ENCODE measurements around the gene INPP5E.

INPP5E gene

GRCh38 chr9:136393531-136393930 is 46.1 kb downstream of the INPP5E start:
- no peaks in the 10 kb centered on the region for H3K9me3 Mint-ChIP-seq
- ATAC-seq (ENCODE audit: low read depth) (no peak), DNase-seq (ENCODE audit: low spot score in 2 of 2) (no peak)
- no peaks in the 10 kb centered on the region for H3K27me3 Mint-ChIP-seq
- no peak overlapping the region for H3K4me3 Mint-ChIP-seq
- no peaks in the 10 kb centered on the region for H3K4me1 Mint-ChIP-seq
- peaks cover 15% of the 10 kb centered on the region for H3K36me3 Mint-ChIP-seq
- H3K27ac Mint-ChIP-seq = no peak overlapping the region

- H3K4me1 Mint-ChIP-seq = no peaks in the 10 kb centered on the region
- no peak overlapping the region for H3K27ac Mint-ChIP-seq
- ATAC-seq (ENCODE audit: low read depth) = no peak
- H3K27me3 Mint-ChIP-seq = no peaks in the 10 kb centered on the region
- DNase-seq (ENCODE audit: low spot score in 2 of 2) = no peak
- peaks cover 15% of the 10 kb centered on the region for H3K36me3 Mint-ChIP-seq
- H3K4me3 Mint-ChIP-seq = no peak overlapping the region
- no peaks in the 10 kb centered on the region for H3K9me3 Mint-ChIP-seq
Observed at GRCh38 chr9:136392538-136393449, 46.9 kb downstream of the INPP5E start.

- Mint-ChIP-seq H3K27ac (no peak overlapping the region), H3K4me3 (no peak overlapping the region), H3K27me3 (no peaks in the 10 kb centered on the region), H3K36me3 (peaks cover 17% of the 10 kb centered on the region), H3K4me1 (no peaks in the 10 kb centered on the region), H3K9me3 (no peaks in the 10 kb centered on the region)
- DNase-seq (ENCODE audit: low spot score in 2 of 2) (no peak), ATAC-seq (ENCODE audit: low read depth) (no peak)
Observed at GRCh38 chr9:136391737-136392537, 47.7 kb downstream of the INPP5E start.

GRCh38 chr9:136389396-136389795 is 50.2 kb downstream of the INPP5E start:
- no peak overlapping the region for H3K4me3 Mint-ChIP-seq
- peaks cover 23% of the 10 kb centered on the region for H3K36me3 Mint-ChIP-seq
- no peaks in the 10 kb centered on the region for H3K9me3 Mint-ChIP-seq
- no peak overlapping the region for H3K27ac Mint-ChIP-seq
- DNase-seq (ENCODE audit: low spot score in 2 of 2) (no peak), ATAC-seq (ENCODE audit: low read depth) (no peak)
- H3K4me1 Mint-ChIP-seq = no peaks in the 10 kb centered on the region
- no peaks in the 10 kb centered on the region for H3K27me3 Mint-ChIP-seq

GRCh38 chr9:136387217-136387616 is 52.4 kb downstream of the INPP5E start:
- Mint-ChIP-seq H3K4me1 (no peaks in the 10 kb centered on the region), H3K27me3 (no peaks in the 10 kb centered on the region), H3K9me3 (no peaks in the 10 kb centered on the region), H3K27ac (no peak overlapping the region), H3K4me3 (no peak overlapping the region), H3K36me3 (peaks cover 24% of the 10 kb centered on the region)
- ATAC-seq (ENCODE audit: low read depth) = no peak
- no peak for DNase-seq (ENCODE audit: low spot score in 2 of 2)

- H3K36me3 Mint-ChIP-seq = peaks cover 17% of the 10 kb centered on the region
- H3K27ac Mint-ChIP-seq = no peak overlapping the region
- no peak overlapping the region for H3K4me3 Mint-ChIP-seq
- no peaks in the 10 kb centered on the region for H3K9me3 Mint-ChIP-seq
- no peaks in the 10 kb centered on the region for H3K4me1 Mint-ChIP-seq
- no peaks in the 10 kb centered on the region for H3K27me3 Mint-ChIP-seq
- ATAC-seq (ENCODE audit: low read depth) (no peak), DNase-seq (ENCODE audit: low spot score in 2 of 2) (no peak)
Observed at GRCh38 chr9:136386018-136386417, 53.6 kb downstream of the INPP5E start.

GRCh38 chr9:136385015-136385414 is 54.6 kb downstream of the INPP5E start:
- H3K9me3 Mint-ChIP-seq = no peaks in the 10 kb centered on the region
- no peak for ATAC-seq (ENCODE audit: low read depth)
- no peak overlapping the region for H3K27ac Mint-ChIP-seq
- DNase-seq (ENCODE audit: low spot score in 2 of 2) = no peak
- peaks cover 15% of the 10 kb centered on the region for H3K36me3 Mint-ChIP-seq
- H3K4me1 Mint-ChIP-seq = no peaks in the 10 kb centered on the region
- H3K4me3 Mint-ChIP-seq = no peak overlapping the region
- H3K27me3 Mint-ChIP-seq = no peaks in the 10 kb centered on the region

GRCh38 chr9:136383436-136383835 is 56.2 kb downstream of the INPP5E start:
- H3K27me3 Mint-ChIP-seq = no peaks in the 10 kb centered on the region
- H3K27ac Mint-ChIP-seq = no peak overlapping the region
- H3K4me3 Mint-ChIP-seq = no peak overlapping the region
- ATAC-seq (ENCODE audit: low read depth) (no peak), DNase-seq (ENCODE audit: low spot score in 2 of 2) (no peak)
- no peaks in the 10 kb centered on the region for H3K9me3 Mint-ChIP-seq
- H3K4me1 Mint-ChIP-seq = no peaks in the 10 kb centered on the region
- H3K36me3 Mint-ChIP-seq = peaks cover 14% of the 10 kb centered on the region

GRCh38 chr9:136381966-136382513 is 57.6 kb downstream of the INPP5E start:
- no peak overlapping the region for H3K4me3 Mint-ChIP-seq
- no peaks in the 10 kb centered on the region for H3K9me3 Mint-ChIP-seq
- ATAC-seq (ENCODE audit: low read depth) = no peak
- peaks cover 8% of the 10 kb centered on the region for H3K36me3 Mint-ChIP-seq
- no peak for DNase-seq (ENCODE audit: low spot score in 2 of 2)
- H3K27ac Mint-ChIP-seq = no peak overlapping the region
- no peaks in the 10 kb centered on the region for H3K4me1 Mint-ChIP-seq
- H3K27me3 Mint-ChIP-seq = no peaks in the 10 kb centered on the region

- no peak for DNase-seq (ENCODE audit: low spot score in 2 of 2)
- no peaks in the 10 kb centered on the region for H3K9me3 Mint-ChIP-seq
Observed at GRCh38 chr9:136381311-136381710, 58.3 kb downstream of the INPP5E start.

GRCh38 chr9:136380381-136380780 is 59.3 kb downstream of the INPP5E start:
- H3K36me3 Mint-ChIP-seq = peaks cover 6% of the 10 kb centered on the region
- DNase-seq (ENCODE audit: low spot score in 2 of 2) (no peak), ATAC-seq (ENCODE audit: low read depth) (no peak)
- H3K4me1 Mint-ChIP-seq = no peaks in the 10 kb centered on the region
- H3K27me3 Mint-ChIP-seq = no peaks in the 10 kb centered on the region
- H3K9me3 Mint-ChIP-seq = no peaks in the 10 kb centered on the region
- no peak overlapping the region for H3K27ac Mint-ChIP-seq
- no peak overlapping the region for H3K4me3 Mint-ChIP-seq

More at GRCh38 chr9:136381311-136381710, 58.3 kb downstream of the INPP5E start:
- Mint-ChIP-seq H3K27me3 (no peaks in the 10 kb centered on the region), H3K4me1 (no peaks in the 10 kb centered on the region), H3K27ac (no peak overlapping the region), H3K36me3 (peaks cover 8% of the 10 kb centered on the region), H3K4me3 (no peak overlapping the region)
- no peak for ATAC-seq (ENCODE audit: low read depth)

GRCh38 chr9:136379891-136380290 is 59.8 kb downstream of the INPP5E start:
- Mint-ChIP-seq H3K4me3 (no peak overlapping the region), H3K36me3 (peaks cover 4% of the 10 kb centered on the region), H3K27ac (no peak overlapping the region), H3K4me1 (no peaks in the 10 kb centered on the region), H3K9me3 (no peaks in the 10 kb centered on the region), H3K27me3 (no peaks in the 10 kb centered on the region)
- DNase-seq (ENCODE audit: low spot score in 2 of 2) = no peak
- ATAC-seq (ENCODE audit: low read depth) = no peak

- Mint-ChIP-seq H3K27ac (no peak overlapping the region), H3K27me3 (no peaks in the 10 kb centered on the region), H3K36me3 (peaks cover 6% of the 10 kb centered on the region), H3K4me3 (no peak overlapping the region), H3K4me1 (no peaks in the 10 kb centered on the region), H3K9me3 (no peaks in the 10 kb centered on the region)
- ATAC-seq (ENCODE audit: low read depth) = no peak
- no peak for DNase-seq (ENCODE audit: low spot score in 2 of 2)
Observed at GRCh38 chr9:136379401-136379800, 60.2 kb downstream of the INPP5E start.

- no peaks in the 10 kb centered on the region for H3K4me1 Mint-ChIP-seq
- ATAC-seq (ENCODE audit: low read depth) (no peak), DNase-seq (ENCODE audit: low spot score in 2 of 2) (no peak)
- no peaks in the 10 kb centered on the region for H3K9me3 Mint-ChIP-seq
- peaks cover 4% of the 10 kb centered on the region for H3K36me3 Mint-ChIP-seq
- H3K27me3 Mint-ChIP-seq = no peaks in the 10 kb centered on the region
- H3K4me3 Mint-ChIP-seq = no peak overlapping the region
- no peak overlapping the region for H3K27ac Mint-ChIP-seq
Observed at GRCh38 chr9:136379003-136379287, 60.7 kb downstream of the INPP5E start.

Data from memory B cell (primary cell).